MCF 10A (cell line): Measurements from ENCODE around the gene SUPT4H1. TPM values are rescaled to one million over a fixed set of nuclear protein-coding genes. Genes with fewer than 3 reads are reported as not detected.

Experiments used
- BruUV-seq: library from RNA; stranded (reverse); fragments of 400-500 nt; replicated peaks from 2 replicates; lab custom pipeline; 2021; lab: Mats Ljungman, UMichigan
- CTCF ChIA-PET: fragments of 300-600 bp; sonication (Branson Sonifier 250); formaldehyde crosslinking; extraction: SDS; loops from one replicate; lab custom pipeline; 2021; ENCODE audit warnings: antibody characterized with exemption, inconsistent platforms; lab: Yijun Ruan, JAX
- POLR2A ChIA-PET: fragments of 300-600, 350-650 bp; sonication (Branson Sonifier 250); formaldehyde crosslinking; extraction: SDS; loops from one replicate; lab custom pipeline; 2020; ENCODE audit warnings: antibody characterized with exemption, inconsistent platforms; lab: Yijun Ruan, JAX
- DNase-seq: peaks from one replicate; pipeline ENCODE4 v3.0.0-alpha.2; 2018; ENCODE audit not compliant: unreplicated experiment
- H3K27ac Mint-ChIP-seq: one replicate; pipeline ENCODE4 v1.8.0; 2022; ENCODE audit warnings: mild to moderate bottlenecking, low read depth, mixed read lengths; ENCODE audit not compliant: unreplicated experiment
- H3K27me3 Mint-ChIP-seq: one replicate; pipeline ENCODE4 v1.8.0; 2022; ENCODE audit warnings: mixed read lengths; ENCODE audit not compliant: insufficient read depth, unreplicated experiment
- H3K36me3 Mint-ChIP-seq: one replicate; pipeline ENCODE4 v1.8.0; 2022; ENCODE audit warnings: mild to moderate bottlenecking, moderate library complexity, mixed read lengths; ENCODE audit not compliant: insufficient read depth, unreplicated experiment
- H3K4me1 Mint-ChIP-seq: one replicate; pipeline ENCODE4 v1.8.0; 2022; ENCODE audit warnings: mixed read lengths; ENCODE audit not compliant: insufficient read depth, unreplicated experiment
- H3K4me3 Mint-ChIP-seq: one replicate; pipeline ENCODE4 v1.8.0; 2022; ENCODE audit warnings: mild to moderate bottlenecking, moderate library complexity, mixed read lengths; ENCODE audit not compliant: unreplicated experiment
- H3K9me3 Mint-ChIP-seq: one replicate; pipeline ENCODE4 v1.8.0; 2022; ENCODE audit warnings: mixed read lengths; ENCODE audit not compliant: unreplicated experiment
- CTCF ChIP-seq: fragments of 200-600 bp; IDR thresholded peaks from one replicate; pipeline ENCODE4 v1.8.0; 2022; ENCODE audit warnings: antibody characterized with exemption, mild to moderate bottlenecking; ENCODE audit not compliant: unreplicated experiment
- intact Hi-C: fragments of 100-400 bp; cut with micrococcal nuclease; formaldehyde crosslinking; loops from 2 replicates; pipeline ENCODE4 v1.14.1; 2022
- total RNA-seq: library from RNA; stranded (reverse); gene quantifications from 2 replicates; pipeline ENCODE4 v1.2.3, GENCODE V29; 2022

Gene SUPT4H1
- total RNA-seq, 1 experiment from 2014 or later: 63.4 TPM

DNA sequence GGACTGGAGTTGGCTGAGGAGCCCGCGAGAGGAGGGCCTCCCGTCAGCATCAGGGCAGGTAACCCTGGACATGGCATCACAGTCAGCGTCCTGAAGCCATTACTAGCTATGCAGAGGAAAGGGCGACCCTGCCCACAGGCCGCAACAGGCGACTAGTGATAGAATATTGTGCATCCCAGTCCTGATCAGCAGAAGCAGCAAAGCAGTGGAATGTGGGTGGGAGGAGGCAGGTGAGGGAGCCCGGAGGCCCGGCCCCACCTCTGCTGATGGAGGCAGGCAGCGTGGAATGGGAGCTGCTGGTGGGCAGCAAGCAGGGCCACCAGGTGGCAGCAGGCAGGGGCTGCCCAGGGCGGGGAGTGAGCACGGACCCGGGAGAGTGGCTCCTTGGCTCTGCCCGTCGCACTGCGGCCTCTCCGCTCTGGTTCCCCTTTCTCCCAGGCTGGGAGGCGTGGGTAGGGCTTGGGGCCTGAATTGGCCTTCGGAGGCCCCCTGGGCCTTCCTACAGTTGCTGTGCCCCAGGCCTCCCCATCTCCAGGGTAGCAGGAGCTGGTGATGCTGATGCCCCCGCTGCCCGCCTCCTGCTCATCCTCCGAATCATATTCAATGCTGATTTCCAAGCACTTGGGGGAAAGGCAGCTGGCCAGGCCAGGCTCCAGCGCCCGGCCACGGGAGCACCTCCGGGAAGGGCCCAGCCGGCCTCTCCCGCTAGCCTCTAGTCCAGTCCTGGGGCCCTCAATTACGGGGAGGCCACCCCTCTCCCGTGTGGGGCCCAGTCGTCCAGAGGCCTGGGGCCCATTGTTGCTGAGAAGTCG, 43.6 kb downstream of the SUPT4H1 start:
- no TSS peak for BruUV-seq
- Mint-ChIP-seq H3K27me3 (peaks cover 22% of the 10 kb centered on the region), H3K27ac (no peak overlapping the region), H3K9me3 (no peaks in the 10 kb centered on the region), H3K4me3 (no peak overlapping the region), H3K4me1 (no peaks in the 10 kb centered on the region), H3K36me3 (no peaks in the 10 kb centered on the region)
- ChIA-PET POLR2A (no interaction called here), CTCF (interaction anchor here (0.6 to 1.3 kb wide), 5 partner anchors 8 to 702 kb away, joined by 3 read pairs; partner anchors contain the start of gene MKS1)
- no peak for DNase-seq
- TF ChIP-seq CTCF: no peak
- intact Hi-C loops: no loop called here

GRCh38 chr17:58307468-58308172, 44.4 kb downstream of the SUPT4H1 start:
- no peaks in the 10 kb centered on the region for H3K36me3 Mint-ChIP-seq
- no peak for DNase-seq
- peaks cover 30% of the 10 kb centered on the region for H3K27me3 Mint-ChIP-seq
- H3K9me3 Mint-ChIP-seq: no peaks in the 10 kb centered on the region
- intact Hi-C loops: no loop called here
- ChIA-PET POLR2A (no interaction called here), CTCF (interaction anchor here (0.6 to 1.3 kb wide), 5 partner anchors 8 to 703 kb away, joined by 3 read pairs; partner anchors contain the start of gene MKS1)
- H3K4me1 Mint-ChIP-seq: no peaks in the 10 kb centered on the region
- H3K27ac Mint-ChIP-seq: no peak overlapping the region
- no TSS peak for BruUV-seq
- no peak for TF ChIP-seq CTCF
- H3K4me3 Mint-ChIP-seq: no peak overlapping the region

DNA sequence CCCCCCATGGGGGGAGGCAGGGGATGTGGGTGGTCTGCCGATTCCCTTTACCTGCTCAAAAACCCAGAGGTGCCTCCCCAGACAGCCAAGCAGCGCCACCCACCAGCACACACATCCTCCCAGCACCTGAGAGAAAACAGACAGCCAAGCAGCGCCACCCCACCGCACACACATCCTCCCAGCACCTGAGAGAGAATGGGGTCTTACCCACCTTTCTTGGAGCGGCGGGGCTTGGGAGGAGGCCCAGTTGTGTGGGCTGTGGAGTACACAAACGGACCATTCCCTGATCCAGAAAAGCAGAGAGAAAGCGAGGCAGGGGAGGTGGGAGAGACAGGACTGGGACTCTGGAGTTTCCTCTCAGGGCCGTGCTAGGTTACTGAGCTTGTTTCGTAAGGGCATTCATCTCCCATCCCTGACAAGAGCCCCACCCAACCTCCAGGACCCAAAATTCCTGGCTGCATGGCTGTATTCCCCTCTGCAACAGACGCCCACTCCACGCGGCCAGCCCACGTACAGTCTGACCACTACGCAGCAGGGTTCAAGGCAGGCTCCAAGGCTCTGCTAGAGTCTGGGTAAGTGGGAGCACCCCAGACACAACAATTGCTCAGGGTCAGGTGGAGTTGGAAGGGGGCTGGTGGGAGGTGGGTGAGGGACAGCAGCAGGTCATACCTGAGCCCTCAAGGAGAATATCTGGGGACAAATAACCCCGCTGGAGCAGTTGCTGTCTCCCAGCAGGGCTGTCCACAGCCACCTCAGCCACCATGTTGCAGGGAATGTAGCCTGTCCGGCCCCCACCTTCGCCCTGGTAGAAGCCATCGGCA, 45.7 kb downstream of the SUPT4H1 start:
- Mint-ChIP-seq H3K36me3 (no peaks in the 10 kb centered on the region), H3K4me3 (no peak overlapping the region), H3K27me3 (peaks cover 31% of the 10 kb centered on the region), H3K4me1 (no peaks in the 10 kb centered on the region), H3K9me3 (no peaks in the 10 kb centered on the region), H3K27ac (no peak overlapping the region)
- CTCF ChIA-PET: interaction anchor here (0.5 to 1.4 kb wide), 2 partner anchors 11 to 177 kb away, joined by 4 to 5 read pairs; no protein-coding TSS in a partner anchor
- TF ChIP-seq CTCF: no peak
- intact Hi-C loops: no loop called here
- DNase-seq: no peak
- POLR2A ChIA-PET: no interaction called here
- BruUV-seq: no TSS peak
